H1 (cell line): ENCODE data around the gene CORO1A. TPM values are rescaled to one million over a fixed set of nuclear protein-coding genes. Genes with fewer than 3 reads are reported as not detected.

Source experiments
- CTCF ChIA-PET: fragments of 300-600 bp; sonication (Branson Sonifier 250); formaldehyde crosslinking; loops from one replicate; lab custom pipeline; 2021; ENCODE audit not compliant: partially characterized antibody; lab: Charles Lee
- POLR2A ChIA-PET: fragments of 300-600 bp; sonication (Branson Sonifier 250); formaldehyde crosslinking; loops from one replicate; lab custom pipeline; 2021; ENCODE audit warnings: inconsistent platforms; ENCODE audit not compliant: partially characterized antibody; lab: Charles Lee
- DNase-seq, 2 experiments: peaks; one replicate each; pipeline versions ENCODE4 v3.0.0 to v3.0.0-alpha.2; 2010 to 2022; ENCODE audit warnings: low spot score in 2 of 2, low read depth in 1 of 2, mixed read lengths in 1 of 2
- FAIRE-seq: peaks from 2 replicates; lab custom pipeline; 2011; peaks lifted over from hg19 to GRCh38; lab: Jason Lieb, UNC
- H2AFZ ChIP-seq: 2 replicates; pipeline ENCODE4 v1.8.1; 2012; ENCODE audit warnings: low read length, inconsistent platforms
- H2AK5ac ChIP-seq: 2 replicates; pipeline ENCODE4 v1.6.1; 2013; ENCODE audit warnings: low read depth, low read length
- H2BK120ac ChIP-seq: replicated peaks from 2 replicates; pipeline ENCODE3; 2013; ENCODE audit warnings: low read depth, low read length, inconsistent platforms
- H2BK12ac ChIP-seq: 2 replicates; pipeline ENCODE4 v1.6.1; 2013; ENCODE audit warnings: low read depth, low read length
- H2BK15ac ChIP-seq: 2 replicates; pipeline ENCODE4 v1.6.1; 2013; ENCODE audit warnings: low read length
- H2BK20ac ChIP-seq: 2 replicates; pipeline ENCODE4 v1.6.1; 2013; ENCODE audit warnings: low read length
- H2BK5ac ChIP-seq: 2 replicates; pipeline ENCODE4 v1.6.1; 2013; ENCODE audit warnings: low read depth, low read length
- H3K14ac ChIP-seq: 2 replicates; pipeline ENCODE4 v1.6.1; 2013; ENCODE audit warnings: inconsistent platforms; ENCODE audit not compliant: insufficient read length
- H3K18ac ChIP-seq: 2 replicates; pipeline ENCODE4 v1.6.1; 2013; ENCODE audit warnings: low read length; ENCODE audit errors: extremely low read depth
- H3K23ac ChIP-seq: 2 replicates; pipeline ENCODE4 v1.6.1; 2013; ENCODE audit warnings: inconsistent platforms; ENCODE audit not compliant: insufficient read length
- H3K23me2 ChIP-seq: 2 replicates; pipeline ENCODE4 v1.6.1; 2013; ENCODE audit warnings: low read depth, low read length
- H3K27ac ChIP-seq: 2 replicates; pipeline ENCODE4 v1.6.1; 2011; ENCODE audit warnings: low read depth, low read length, inconsistent platforms
- H3K27me3 ChIP-seq, 4 experiments: replicated peaks in 1 of 4; 1 replicate in 1 of 4; 2 replicates in 3 of 4; pipeline versions ENCODE4 v1.6.1 to v1.8.1; 2011 to 2013; ENCODE audit warnings: low read length in 3 of 4, mild to moderate bottlenecking in 3 of 4, inconsistent platforms in 2 of 4, mixed read lengths in 2 of 4, moderate library complexity in 1 of 4; ENCODE audit not compliant: control insufficient read depth in 3 of 4, insufficient read depth in 3 of 4; ENCODE audit errors: extremely low read depth in 1 of 4
- H3K36me3 ChIP-seq, 4 experiments: 2 replicates each; pipeline versions ENCODE4 v1.6.1 to v1.8.1; 2011 to 2013; ENCODE audit warnings: mild to moderate bottlenecking in 4 of 4, low read length in 3 of 4, moderate library complexity in 2 of 4, control low read depth in 1 of 4, inconsistent platforms in 1 of 4; ENCODE audit not compliant: insufficient read depth in 4 of 4, control insufficient read depth in 2 of 4
- H3K4ac ChIP-seq: replicated peaks from 2 replicates; pipeline ENCODE3; 2013; ENCODE audit warnings: low read length, low read depth, mixed read lengths, inconsistent platforms; ENCODE audit not compliant: insufficient read length
- H3K4me1 ChIP-seq, 4 experiments: replicated peaks in 1 of 4; 1 replicate in 1 of 4; 2 replicates in 3 of 4; pipeline versions ENCODE4 v1.6.1 to v1.8.1; 2011 to 2013; ENCODE audit warnings: low read length in 3 of 4, inconsistent platforms in 2 of 4, mixed read lengths in 1 of 4; ENCODE audit not compliant: insufficient read depth in 4 of 4, control insufficient read depth in 3 of 4
- H3K4me2 ChIP-seq, 2 experiments: 2 replicates each; pipeline versions ENCODE4 v1.6.1 to v1.8.1; 2011 to 2013; ENCODE audit warnings: low read depth in 2 of 2, low read length in 2 of 2, control low read depth in 1 of 2, inconsistent platforms in 1 of 2, mild to moderate bottlenecking in 1 of 2; ENCODE audit not compliant: insufficient read depth in 1 of 2
- H3K4me3 ChIP-seq, 4 experiments: fragments of 200-600, 300-600 bp in 1 of 4; sonication (generic), shearing (Covaris generic), sonication (Bioruptor Twin) in 1 of 4; 2 replicates each; pipeline versions ENCODE4 v1.5.1 to v1.8.1; 2011 to 2016; ENCODE audit warnings: low read length in 4 of 4, low read depth in 3 of 4, control low read depth in 2 of 4, inconsistent platforms in 2 of 4, mild to moderate bottlenecking in 2 of 4, mixed read lengths in 1 of 4, moderate library complexity in 1 of 4; ENCODE audit not compliant: insufficient read depth in 2 of 4; ENCODE audit errors: extremely low read depth in 1 of 4
- H3K56ac ChIP-seq: replicated peaks from 2 replicates; pipeline ENCODE3; 2013; ENCODE audit warnings: low read depth, mild to moderate bottlenecking, mixed read lengths, low read length, inconsistent platforms; ENCODE audit not compliant: insufficient read length
- H3K79me1 ChIP-seq: 2 replicates; pipeline ENCODE4 v1.6.1; 2013; ENCODE audit warnings: low read depth, low read length, control low read depth
- H3K79me2 ChIP-seq, 2 experiments: 2 replicates each; pipeline versions ENCODE4 v1.6.1 to v1.8.1; 2012 to 2013; ENCODE audit warnings: low read length in 2 of 2, mild to moderate bottlenecking in 2 of 2, inconsistent platforms in 1 of 2; ENCODE audit not compliant: insufficient read depth in 2 of 2, control insufficient read depth in 1 of 2
- H3K9ac ChIP-seq, 4 experiments: replicated peaks in 1 of 4; 1 replicate in 1 of 4; 2 replicates in 3 of 4; pipeline versions ENCODE4 v1.6.1 to v1.8.1; 2011 to 2013; ENCODE audit warnings: low read depth in 3 of 4, low read length in 3 of 4, control low read depth in 2 of 4, mild to moderate bottlenecking in 2 of 4, moderate library complexity in 2 of 4, inconsistent platforms in 1 of 4; ENCODE audit errors: extremely low read depth in 1 of 4
- H3K9me3 ChIP-seq, 2 experiments: 2 replicates each; pipeline versions ENCODE4 v1.6.1 to v1.8.1; 2012 to 2013; ENCODE audit warnings: mild to moderate bottlenecking in 2 of 2, moderate library complexity in 2 of 2, control low read depth in 1 of 2, inconsistent platforms in 1 of 2, low read depth in 1 of 2, low read length in 1 of 2, mixed read lengths in 1 of 2; ENCODE audit not compliant: insufficient read depth in 2 of 2
- H4K20me1 ChIP-seq, 2 experiments: replicated peaks in 1 of 2; 2 replicates each; pipeline versions ENCODE3 to v1.8.1; 2011 to 2013; ENCODE audit warnings: inconsistent platforms in 2 of 2, low read length in 2 of 2, mild to moderate bottlenecking in 1 of 2; ENCODE audit not compliant: insufficient read depth in 2 of 2, control insufficient read depth in 1 of 2
- H4K5ac ChIP-seq: 2 replicates; pipeline ENCODE4 v1.6.1; 2013; ENCODE audit warnings: low read length, low read depth, mixed read lengths, inconsistent platforms; ENCODE audit not compliant: insufficient read length
- H4K8ac ChIP-seq: 2 replicates; pipeline ENCODE4 v1.8.0; 2013; ENCODE audit warnings: mild to moderate bottlenecking, moderate library complexity, low read length, inconsistent platforms; ENCODE audit not compliant: insufficient read depth; ENCODE audit errors: extremely low read depth
- H4K91ac ChIP-seq: replicated peaks from 2 replicates; pipeline ENCODE3; 2013; ENCODE audit warnings: low read length, mixed read lengths, inconsistent platforms; ENCODE audit not compliant: insufficient read length
- CEBPB ChIP-seq: IDR thresholded peaks from 2 replicates; pipeline ENCODE4 v1.6.1; 2012; ENCODE audit warnings: low read depth, low read length
- WGBS, 2 experiments: shearing (Covaris generic) in 1 of 2; methylation state at CpG; one replicate each; pipeline versions ENCODE4 v1.1.6 to v1.1.7; 2013 to 2015; ENCODE audit warnings: low lambda C conversion rate in 2 of 2, mixed read lengths in 2 of 2, inconsistent platforms in 1 of 2, low coverage in 1 of 2, missing lambda C conversion rate in 1 of 2; ENCODE audit not compliant: insufficient replicate concordance in 2 of 2, insufficient coverage in 1 of 2, insufficient read length in 1 of 2; ENCODE audit errors: extremely low coverage in 1 of 2, missing lambda C conversion rate in 1 of 2; 5-methylcytosine and 5-hydroxymethylcytosine counted together
- polyA plus RNA-seq, 7 experiments: library from polyadenylated mRNA; depleted of rRNA in 3 of 7; stranded (reverse) in 5 of 7; unstranded in 2 of 7; fragments of >200 nt in 5 of 7; fragments of 200-250 nt in 2 of 7; gene quantifications; 1 replicate in 5 of 7; 2 replicates in 1 of 7; 4 replicates in 1 of 7; pipeline versions ENCODE4 v1.2.1 to v1.2.3, GENCODE V29; 2011 to 2013; ENCODE audit warnings: missing spikeins in 2 of 7, mixed read lengths in 2 of 7
- total RNA-seq: library from RNA; stranded (reverse); fragmentation: NEBNext Ultra II Directional; extraction: Animal tissue kit (Norgen Biotek cat#: 25700); gene quantifications from 2 replicates; pipeline ENCODE4 v1.2.1, GENCODE V29; 2021

The CORO1A gene
- total and polyA plus RNA-seq, 2 of the 8 experiments (the other 6 are each of a cell fraction or from before 2014, with no cell fraction given) = 10.9 to 11.7 TPM

DNA sequence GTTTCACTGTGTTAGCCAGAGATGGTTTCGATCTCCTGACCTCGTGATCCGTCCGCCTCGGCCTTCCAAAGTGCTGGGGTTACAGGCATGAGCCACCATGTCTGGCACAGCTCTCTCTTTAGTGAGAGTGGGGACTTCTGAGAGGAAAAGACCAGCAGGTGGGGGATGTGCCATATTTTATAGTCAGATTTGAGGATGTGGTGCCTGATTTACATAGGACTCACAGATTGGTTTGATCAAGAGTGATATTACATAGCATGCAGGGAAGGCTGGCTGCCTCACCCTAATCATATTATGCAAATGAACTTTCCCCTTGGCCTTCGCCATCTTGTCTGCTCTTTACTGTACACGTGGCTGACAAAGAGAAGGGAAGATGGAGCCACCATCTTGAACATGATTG lies 32.3 kb upstream of the CORO1A start:
- no peak overlapping the region for H4K5ac ChIP-seq
- H3K14ac ChIP-seq = no peak overlapping the region
- H3K4me1 ChIP-seq = no peaks in the 10 kb centered on the region
- H3K9ac ChIP-seq = no peak overlapping the region
- no peak overlapping the region for H2BK12ac ChIP-seq
- no peaks in the 10 kb centered on the region for H3K79me2 ChIP-seq
- H2BK5ac ChIP-seq = no peak overlapping the region
- no peak overlapping the region for H2BK15ac ChIP-seq
- H3K4me3 ChIP-seq = no peak overlapping the region
- no peak overlapping the region for H4K8ac ChIP-seq
- no peak overlapping the region for H3K4me2 ChIP-seq
- H3K27ac ChIP-seq = no peak overlapping the region
- H2BK120ac ChIP-seq = no peak overlapping the region
- POLR2A ChIA-PET = interaction anchor here (0.6 kb wide), 1 partner anchor 267 kb away, joined by 3 read pairs; no protein-coding TSS in a partner anchor
- H3K9me3 ChIP-seq = 0 out of 4 replicates have a peak, but pooled peaks cover 0 to 5% of the 10 kb centered on the region in 2 experiments
- no peak overlapping the region for H2AFZ ChIP-seq
- no peaks in the 10 kb centered on the region for H3K23me2 ChIP-seq
- no peak overlapping the region for H3K18ac ChIP-seq
- no peak overlapping the region for H3K23ac ChIP-seq
- no peak for FAIRE-seq
- no peak overlapping the region for H3K56ac ChIP-seq
- H3K4ac ChIP-seq = no peak overlapping the region
- H2BK20ac ChIP-seq = no peak overlapping the region
- no peak overlapping the region for H2AK5ac ChIP-seq
- H3K27me3 ChIP-seq = no peaks in the 10 kb centered on the region; a peak in 2 of 7 replicates
- no peaks in the 10 kb centered on the region for H3K79me1 ChIP-seq
- DNase-seq = no peak
- CTCF ChIA-PET = interaction anchor here (2.5 kb wide), 1 partner anchor 10 kb away, joined by 7 read pairs; no protein-coding TSS in a partner anchor
- H4K91ac ChIP-seq = no peak overlapping the region
- no peaks in the 10 kb centered on the region for H4K20me1 ChIP-seq
- H3K36me3 ChIP-seq = no peaks in the 10 kb centered on the region
- 89% methylated on average over 7 of the region's 7 CpGs; no CpG with 5 or more reads in 1 of the 2 experiments for WGBS, 2 experiments
- no peak for TF ChIP-seq CEBPB
